Measurements from ENCODE around the gene SLC22A4.

The SLC22A4 gene

GRCh38 chr5:132387640-132388117, 93.5 kb downstream of the SLC22A4 start:
- H3K36me3 Mint-ChIP-seq (ENCODE audit: low read depth): peaks cover 11% of the 10 kb centered on the region
- peak overlapping the region; percentile 32 for H3K27ac Mint-ChIP-seq
- DNase-seq: no peak
- H3K9me3 Mint-ChIP-seq: no peaks in the 10 kb centered on the region
- H3K4me3 Mint-ChIP-seq: no peak overlapping the region
- peaks cover 56% of the 10 kb centered on the region for H3K4me1 Mint-ChIP-seq (ENCODE audit: low read depth)
- no peaks in the 10 kb centered on the region for H3K27me3 Mint-ChIP-seq

- H3K27ac Mint-ChIP-seq: peak overlapping the region; percentile 4
- no peaks in the 10 kb centered on the region for H3K9me3 Mint-ChIP-seq
- no peak overlapping the region for H3K4me3 Mint-ChIP-seq
- H3K36me3 Mint-ChIP-seq (ENCODE audit: low read depth): peaks cover 17% of the 10 kb centered on the region
- DNase-seq: no peak
- H3K4me1 Mint-ChIP-seq (ENCODE audit: low read depth): peaks cover 63% of the 10 kb centered on the region
- no peaks in the 10 kb centered on the region for H3K27me3 Mint-ChIP-seq
These were observed 94.3 kb downstream of the SLC22A4 start for GRCh38 chr5:132388244-132389050.

GRCh38 chr5:132389051-132389331, 94.8 kb downstream of the SLC22A4 start:
- Mint-ChIP-seq H3K36me3 (ENCODE audit: low read depth) (peaks cover 23% of the 10 kb centered on the region), H3K4me1 (ENCODE audit: low read depth) (peaks cover 63% of the 10 kb centered on the region)

GRCh38 chr5:132389585-132390286, 95.5 kb downstream of the SLC22A4 start:
- peak overlapping the region; percentile 45 for H3K27ac Mint-ChIP-seq
- H3K9me3 Mint-ChIP-seq: no peaks in the 10 kb centered on the region
- no peaks in the 10 kb centered on the region for H3K27me3 Mint-ChIP-seq
- peaks cover 67% of the 10 kb centered on the region for H3K4me1 Mint-ChIP-seq (ENCODE audit: low read depth)
- peaks cover 28% of the 10 kb centered on the region for H3K36me3 Mint-ChIP-seq (ENCODE audit: low read depth)
- no peak overlapping the region for H3K4me3 Mint-ChIP-seq
- DNase-seq: no peak

More at GRCh38 chr5:132389051-132389331, 94.8 kb downstream of the SLC22A4 start:
- no peak overlapping the region for H3K4me3 Mint-ChIP-seq
- H3K27ac Mint-ChIP-seq: peak overlapping the region; percentile 4
- H3K27me3 Mint-ChIP-seq: no peaks in the 10 kb centered on the region
- no peaks in the 10 kb centered on the region for H3K9me3 Mint-ChIP-seq
- no peak for DNase-seq

DNA sequence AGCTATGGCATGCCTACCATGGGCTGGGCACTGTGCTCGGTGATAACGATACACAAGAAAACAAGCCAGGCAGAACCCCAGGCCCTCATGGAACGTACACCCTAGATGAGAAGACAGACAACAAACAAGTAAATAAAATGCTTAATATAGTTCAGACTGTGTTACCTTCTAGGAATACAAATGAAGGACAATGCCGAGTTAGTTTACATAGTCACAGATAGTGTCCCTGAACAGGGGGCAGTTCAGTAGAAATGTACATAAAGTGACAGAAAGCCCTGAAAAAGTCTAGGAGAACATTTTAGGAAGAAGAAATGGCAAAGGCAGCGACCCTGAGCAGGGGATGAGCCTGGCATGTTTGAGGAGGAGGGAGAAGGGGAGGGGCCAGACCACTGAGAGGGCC, 97.1 kb downstream of the SLC22A4 start:
- H3K4me3 Mint-ChIP-seq: no peak overlapping the region
- no peak overlapping the region for H3K27ac Mint-ChIP-seq
- no peak for DNase-seq
- H3K27me3 Mint-ChIP-seq: no peaks in the 10 kb centered on the region
- H3K4me1 Mint-ChIP-seq (ENCODE audit: low read depth): peaks cover 71% of the 10 kb centered on the region
- no peaks in the 10 kb centered on the region for H3K9me3 Mint-ChIP-seq
- H3K36me3 Mint-ChIP-seq (ENCODE audit: low read depth): peaks cover 31% of the 10 kb centered on the region

GRCh38 chr5:132391870-132392269, 97.7 kb downstream of the SLC22A4 start:
- Mint-ChIP-seq H3K4me3 (no peak overlapping the region), H3K27ac (peak overlapping the region; percentile 60), H3K4me1 (ENCODE audit: low read depth) (peaks cover 71% of the 10 kb centered on the region), H3K36me3 (ENCODE audit: low read depth) (peaks cover 31% of the 10 kb centered on the region), H3K27me3 (no peaks in the 10 kb centered on the region), H3K9me3 (no peaks in the 10 kb centered on the region)
- DNase-seq: no peak

GRCh38 chr5:132392411-132392810, 98.2 kb downstream of the SLC22A4 start:
- DNase-seq: no peak
- no peaks in the 10 kb centered on the region for H3K9me3 Mint-ChIP-seq
- H3K27ac Mint-ChIP-seq: no peak overlapping the region
- H3K4me3 Mint-ChIP-seq: no peak overlapping the region
- peaks cover 31% of the 10 kb centered on the region for H3K36me3 Mint-ChIP-seq (ENCODE audit: low read depth)
- peaks cover 72% of the 10 kb centered on the region for H3K4me1 Mint-ChIP-seq (ENCODE audit: low read depth)
- H3K27me3 Mint-ChIP-seq: no peaks in the 10 kb centered on the region

DNA sequence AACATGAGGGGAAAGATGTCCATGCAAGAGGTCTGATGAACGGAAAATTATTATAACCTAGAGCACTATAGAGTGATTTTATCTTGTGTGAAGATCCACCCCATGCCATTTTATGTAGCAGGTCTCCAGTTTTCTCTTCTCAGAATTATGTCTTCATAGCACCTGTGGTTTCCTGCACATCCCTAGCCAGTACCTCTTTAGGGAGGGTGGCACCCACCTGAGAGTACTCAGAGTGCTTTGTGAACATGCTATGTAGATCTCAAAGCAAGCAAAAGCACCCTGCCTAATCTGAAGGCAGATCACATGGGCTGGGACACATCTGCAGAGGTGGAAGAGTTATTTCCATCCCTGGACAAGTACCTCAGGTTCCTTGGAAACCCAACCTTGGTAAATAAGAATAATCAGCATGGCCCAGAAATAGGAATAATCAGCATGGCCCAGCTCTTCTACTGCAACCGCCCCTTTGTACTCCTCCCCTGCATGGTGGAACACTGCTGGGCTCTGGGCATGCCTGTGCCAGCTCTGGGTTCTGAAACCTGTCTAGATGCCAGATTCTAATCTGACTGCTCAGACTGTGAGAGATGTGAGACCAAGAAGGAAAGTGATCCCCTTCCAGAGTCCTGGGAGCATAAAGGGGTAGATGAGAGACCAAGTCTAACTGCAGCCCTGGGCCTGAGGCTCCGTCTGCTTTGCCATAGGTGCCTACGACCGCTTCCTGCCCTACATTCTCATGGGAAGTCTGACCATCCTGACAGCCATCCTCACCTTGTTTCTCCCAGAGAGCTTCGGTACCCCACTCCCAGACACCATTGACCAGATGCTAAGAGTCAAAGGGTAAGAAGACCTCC, 99.0 kb downstream of the SLC22A4 start:
- H3K36me3 Mint-ChIP-seq (ENCODE audit: low read depth): peaks cover 31% of the 10 kb centered on the region
- peak overlapping the region; percentile 58 for H3K27ac Mint-ChIP-seq
- H3K9me3 Mint-ChIP-seq: no peaks in the 10 kb centered on the region
- H3K4me1 Mint-ChIP-seq (ENCODE audit: low read depth): peaks cover 75% of the 10 kb centered on the region
- no peak overlapping the region for H3K4me3 Mint-ChIP-seq
- H3K27me3 Mint-ChIP-seq: no peaks in the 10 kb centered on the region
- no peak for DNase-seq

Data from activated T-cell treated with anti-CD3 and anti-CD28 coated beads, Interleukin-2, amount 50 U/mL, for 24 hours (primary cell).